Measurements from ENCODE around the gene NUP98. TPM values are rescaled to one million over a fixed set of nuclear protein-coding genes. Genes with fewer than 3 reads are reported as not detected.
A peak's percentile ranks its signal among the peaks of the same experiment; 100 is the strongest.

Gene NUP98
- total RNA-seq, 2 experiments from 2014 or later, result 161 to 186 TPM

- H3K27ac ChIP-seq (ENCODE audit: low read depth in 1 of 2, low read length in 2 of 2), result peak overlapping the region; percentile 33 to 65
- H3K4me1 ChIP-seq (ENCODE audit: insufficient read depth, low read length), result peaks cover 73% of the 10 kb centered on the region
- Mint-ChIP-seq H3K9me3 (no peaks in the 10 kb centered on the region), H3K4me3 (peak overlapping the region; percentile 59), H3K27ac (peak overlapping the region; percentile 95), H3K36me3 (ENCODE audit: low read depth) (peaks cover 88% of the 10 kb centered on the region), H3K4me1 (ENCODE audit: low read depth) (peaks cover 70% of the 10 kb centered on the region), H3K27me3 (no peaks in the 10 kb centered on the region)
- ATAC-seq (ENCODE audit: poor library complexity) (peak; percentile 31), DNase-seq (peak in 1 of 14 experiments; percentile 34)
- no peaks in the 10 kb centered on the region for H3K9me3 ChIP-seq (ENCODE audit: control insufficient read depth in 1 of 2, insufficient read depth in 1 of 2, low read length in 2 of 2)
- H3K36me3 ChIP-seq (ENCODE audit: insufficient read depth, low read length), result peaks cover 75% of the 10 kb centered on the region
- POLR2A ChIA-PET, result interaction anchor here (3.8 to 15.1 kb wide), 2 partner anchors 9 to 21 kb away, joined by 24 to 577 read pairs; partner anchors contain the start of genes RHOG and STIM1
- TF ChIP-seq CTCF (IDR thresholded peaks at IDR 0.05), result no peak
- CTCF ChIA-PET, result interaction anchor here (1.1 to 2.9 kb wide), 6 partner anchors 10 to 24 kb away, joined by 3 to 9 read pairs (median 6); partner anchors contain the start of genes PGAP2 and STIM1
- H3K4me3 ChIP-seq (ENCODE audit: low read length), result no peak overlapping the region
- intact Hi-C loops (cut with DNase I, micrococcal nuclease), result no loop called here
- no peaks in the 10 kb centered on the region for H3K27me3 ChIP-seq (ENCODE audit: control insufficient read depth in 1 of 2, insufficient read depth in 2 of 2, low read length in 2 of 2)
Observed at GRCh38 chr11:3831378-3832239, 34.3 kb upstream of the NUP98 start.

- Mint-ChIP-seq H3K9me3 (no peaks in the 10 kb centered on the region), H3K27me3 (no peaks in the 10 kb centered on the region), H3K4me1 (ENCODE audit: low read depth) (peaks cover 76% of the 10 kb centered on the region), H3K27ac (peak overlapping the region; percentile 95), H3K4me3 (peak overlapping the region; percentile 38), H3K36me3 (ENCODE audit: low read depth) (peaks cover 96% of the 10 kb centered on the region)
- Histone ChIP-seq H3K36me3 (ENCODE audit: insufficient read depth, low read length) (peaks cover 81% of the 10 kb centered on the region), H3K4me3 (ENCODE audit: low read length) (no peak overlapping the region), H3K27me3 (ENCODE audit: control insufficient read depth in 1 of 2, insufficient read depth in 2 of 2, low read length in 2 of 2) (no peaks in the 10 kb centered on the region), H3K27ac (ENCODE audit: low read depth in 1 of 2, low read length in 2 of 2) (peak overlapping the region; percentile 33 to 65), H3K4me1 (ENCODE audit: insufficient read depth, low read length) (peaks cover 68% of the 10 kb centered on the region), H3K9me3 (ENCODE audit: control insufficient read depth in 1 of 2, insufficient read depth in 1 of 2, low read length in 2 of 2) (no peaks in the 10 kb centered on the region)
- intact Hi-C loops (cut with DNase I, micrococcal nuclease), result no loop called here
- POLR2A ChIA-PET, result interaction anchor here (1.5 to 15.1 kb wide), 3 partner anchors 8 to 22 kb away, joined by 4 to 577 read pairs (median 24); partner anchors contain the start of genes RHOG and STIM1
- CTCF ChIA-PET, result interaction anchor here (1.1 to 1.9 kb wide), 3 partner anchors 11 to 25 kb away, joined by 3 to 7 read pairs (median 6); partner anchors contain the start of genes PGAP2 and STIM1
- ATAC-seq (ENCODE audit: poor library complexity) (no peak), DNase-seq (no peak)
- TF ChIP-seq CTCF (IDR thresholded peaks at IDR 0.05), result no peak
Observed at GRCh38 chr11:3830730-3831129, 33.4 kb upstream of the NUP98 start.

- Histone ChIP-seq H3K4me3 (ENCODE audit: low read length) (no peak overlapping the region), H3K27ac (ENCODE audit: low read depth in 1 of 2, low read length in 2 of 2) (peak overlapping the region in 1 of 2 donors; percentile 65), H3K27me3 (ENCODE audit: control insufficient read depth in 1 of 2, insufficient read depth in 2 of 2, low read length in 2 of 2) (no peaks in the 10 kb centered on the region), H3K4me1 (ENCODE audit: insufficient read depth, low read length) (peaks cover 68% of the 10 kb centered on the region), H3K36me3 (ENCODE audit: insufficient read depth, low read length) (peaks cover 79% of the 10 kb centered on the region), H3K9me3 (ENCODE audit: control insufficient read depth in 1 of 2, insufficient read depth in 1 of 2, low read length in 2 of 2) (no peaks in the 10 kb centered on the region)
- ATAC-seq (ENCODE audit: poor library complexity) (no peak), DNase-seq (no peak)
- Mint-ChIP-seq H3K9me3 (no peaks in the 10 kb centered on the region), H3K4me1 (ENCODE audit: low read depth) (peaks cover 76% of the 10 kb centered on the region), H3K36me3 (ENCODE audit: low read depth) (peaks cover 92% of the 10 kb centered on the region), H3K27ac (peak overlapping the region; percentile 95), H3K4me3 (no peak overlapping the region), H3K27me3 (no peaks in the 10 kb centered on the region)
- intact Hi-C loops (cut with DNase I, micrococcal nuclease), result no loop called here
- TF ChIP-seq CTCF (IDR thresholded peaks at IDR 0.05), result no peak
- CTCF ChIA-PET, result interaction anchor here (1.1 kb wide), 1 partner anchor 25 kb away, joined by 3 read pairs; the partner anchor contains the start of gene STIM1
- POLR2A ChIA-PET, result interaction anchor here (1.5 to 15.1 kb wide), 3 partner anchors 9 to 23 kb away, joined by 4 to 577 read pairs (median 24); partner anchors contain the start of genes RHOG and STIM1
Observed at GRCh38 chr11:3830088-3830487, 32.7 kb upstream of the NUP98 start.

All from CD4-positive, alpha-beta T cell (primary cell).